B cell (primary cell): ENCODE data around the gene FRMPD4. TPM values are rescaled to one million over a fixed set of nuclear protein-coding genes. Genes with fewer than 3 reads are reported as not detected.

Experiments used
- ATAC-seq: fragments of 200-7000 bp; cut with Tn5 transposase; one replicate; pipeline ENCODE4 v1.10.0; 2021; ENCODE audit warnings: low read depth, mild to moderate bottlenecking, moderate number of reproducible peaks, moderate library complexity
- CTCF ChIA-PET: fragments of 350-600 bp; sonication (Branson Sonifier 250); formaldehyde crosslinking; loops from one replicate; lab custom pipeline; 2021; ENCODE audit warnings: antibody characterized with exemption, inconsistent platforms; lab: Charles Lee
- POLR2A ChIA-PET: fragments of 350-600 bp; sonication (Branson Sonifier 250); formaldehyde crosslinking; loops from one replicate; lab custom pipeline; 2021; ENCODE audit warnings: antibody characterized with exemption; lab: Charles Lee
- DNase-seq: peaks from one replicate; pipeline ENCODE4 v3.0.0; 2013
- H2AFZ ChIP-seq: 2 replicates; pipeline ENCODE4 v1.6.1; 2012; ENCODE audit warnings: mild to moderate bottlenecking, low read depth, low read length; ENCODE audit not compliant: insufficient read depth, poor library complexity, severe bottlenecking
- H3K27ac ChIP-seq, 2 donors: 1 replicate in 1 of 2; 2 replicates in 1 of 2; pipeline ENCODE4 v1.5.1; 2012 to 2013; ENCODE audit warnings: low read length in 2 of 2, mild to moderate bottlenecking in 2 of 2, moderate library complexity in 1 of 2
- H3K27me3 ChIP-seq, 4 experiments: fragments of 200-600 bp in 1 of 4; sonication (generic) in 1 of 4; replicated peaks in 1 of 4; 1 replicate in 2 of 4; 2 replicates in 2 of 4; pipeline versions ENCODE4 v1.6.1 to v1.7.0; 2013 to 2016; ENCODE audit warnings: low read length in 3 of 4, mild to moderate bottlenecking in 2 of 4, mixed read lengths in 1 of 4, moderate library complexity in 1 of 4; ENCODE audit not compliant: insufficient read depth in 4 of 4, control insufficient read depth in 3 of 4; ENCODE audit errors: control extremely low read depth in 1 of 4
- H3K36me3 ChIP-seq, 2 experiments: replicated peaks in 1 of 2; 1 replicate in 1 of 2; 2 replicates in 1 of 2; pipeline versions ENCODE4 v1.6.1 to v1.7.1; 2013; ENCODE audit warnings: low read length in 1 of 2; ENCODE audit not compliant: insufficient read depth in 2 of 2, control insufficient read depth in 1 of 2; ENCODE audit errors: control extremely low read depth in 1 of 2, extremely low read depth in 1 of 2
- H3K4me1 ChIP-seq, 2 donors: fragments of 200-600 bp in 1 of 2; sonication (generic) in 1 of 2; 1 replicate in 1 of 2; 2 replicates in 1 of 2; pipeline versions ENCODE4 v1.5.1 to v1.6.1; 2013 to 2017; ENCODE audit warnings: low read length in 2 of 2; ENCODE audit not compliant: control insufficient read depth in 2 of 2, insufficient read depth in 2 of 2
- H3K4me2 ChIP-seq: replicated peaks from 2 replicates; pipeline ENCODE3; 2012; ENCODE audit warnings: mild to moderate bottlenecking, low read depth, low read length; ENCODE audit not compliant: poor library complexity, severe bottlenecking
- H3K4me3 ChIP-seq, 5 experiments: fragments of 200-600 bp in 1 of 5; sonication (generic) in 1 of 5; 1 replicate in 3 of 5; 2 replicates in 2 of 5; pipeline versions ENCODE4 v1.5.1 to v1.7.0; 2011 to 2016; ENCODE audit warnings: low read length in 4 of 5, mild to moderate bottlenecking in 4 of 5, low read depth in 2 of 5, control low read depth in 1 of 5, moderate library complexity in 1 of 5; ENCODE audit not compliant: insufficient read depth in 1 of 5; ENCODE audit errors: control extremely low read depth in 1 of 5, extremely low read depth in 1 of 5
- H3K79me2 ChIP-seq: fragments of 200-600 bp; sonication (generic); one replicate; pipeline ENCODE4 v1.6.0; 2016; ENCODE audit warnings: low read length; ENCODE audit not compliant: control insufficient read depth, insufficient read depth
- H3K9ac ChIP-seq: fragments of 200-600 bp; sonication (generic); 2 replicates; pipeline ENCODE4 v1.6.1; 2017; ENCODE audit warnings: mild to moderate bottlenecking, low read length, moderate library complexity
- H3K9me3 ChIP-seq, 3 donors: one replicate each; pipeline versions ENCODE4 v1.6.1 to v1.7.1; 2013; ENCODE audit warnings: low read length in 2 of 3; ENCODE audit not compliant: control insufficient read depth in 2 of 3, insufficient read depth in 1 of 3; ENCODE audit errors: control extremely low read depth in 1 of 3
- H4K20me1 ChIP-seq: 2 replicates; pipeline ENCODE4 v1.6.0; 2012; ENCODE audit warnings: mild to moderate bottlenecking, low read length; ENCODE audit not compliant: insufficient read depth, control insufficient read depth, poor library complexity, severe bottlenecking
- H3K27ac Mint-ChIP-seq: one replicate; pipeline ENCODE4 v1.8.0; 2021; ENCODE audit warnings: mixed read lengths
- H3K27me3 Mint-ChIP-seq: one replicate; pipeline ENCODE4 v1.8.0; 2021; ENCODE audit warnings: mixed read lengths
- H3K4me1 Mint-ChIP-seq: one replicate; pipeline ENCODE4 v1.8.0; 2021; ENCODE audit warnings: mixed read lengths
- H3K4me3 Mint-ChIP-seq: one replicate; pipeline ENCODE4 v1.8.0; 2021; ENCODE audit warnings: mixed read lengths
- H3K9me3 Mint-ChIP-seq: one replicate; pipeline ENCODE4 v1.8.0; 2022; ENCODE audit warnings: mixed read lengths; ENCODE audit not compliant: insufficient read depth
- CTCF ChIP-seq: fragments of 200-600 bp; IDR thresholded peaks from one replicate; pipeline ENCODE4 v1.8.0; 2022; ENCODE audit warnings: antibody characterized with exemption, mild to moderate bottlenecking
- EZH2 ChIP-seq: IDR thresholded peaks from 2 replicates; pipeline ENCODE4 v1.6.1; 2012; ENCODE audit warnings: borderline replicate concordance, low read depth, mild to moderate bottlenecking, moderate library complexity, low read length; ENCODE audit not compliant: insufficient read depth, poor library complexity, severe bottlenecking
- WGBS: methylation state at CpG from one replicate; pipeline ENCODE4 v1.1.5; 2013; ENCODE audit warnings: missing lambda C conversion rate; ENCODE audit not compliant: insufficient coverage; 5-methylcytosine and 5-hydroxymethylcytosine counted together
- intact Hi-C: fragments of 100-400 bp; cut with micrococcal nuclease; formaldehyde crosslinking; loops from one replicate; pipeline ENCODE4 v1.10.0; 2022
- polyA minus RNA-seq: library from RNA; depleted of rRNA, polyadenylated mRNA; stranded (reverse); fragments of >200 nt; gene quantifications from 2 replicates; pipeline ENCODE4 v1.2.3, GENCODE V29; 2012
- polyA plus RNA-seq: library from polyadenylated mRNA; depleted of rRNA; stranded (reverse); fragments of >200 nt; gene quantifications from 2 replicates; pipeline ENCODE4 v1.2.3, GENCODE V29; 2012
- total RNA-seq, 2 donors: library from RNA; stranded (reverse); fragments of 120-200 nt in 1 of 2; gene quantifications; 1 replicate in 1 of 2; 2 replicates in 1 of 2; pipeline versions ENCODE4 v1.2.3 to v1.2.4, GENCODE V29; 2013 to 2022

Gene FRMPD4
- total RNA-seq (not detected in 2 replicates), polyA plus RNA-seq (not detected in 2 replicates), polyA minus RNA-seq (not detected in 2 replicates)
- 0.02 TPM for total RNA-seq (2013)

- Histone ChIP-seq H3K4me1 (no peaks in the 10 kb centered on the region), H3K9ac (no peak within 1 kb of the TSS), H3K27me3 (no peaks in the 10 kb centered on the region), H2AFZ (no peak within 1 kb of the TSS), H4K20me1 (no peaks in the 10 kb centered on the region), H3K79me2 (no peaks in the 10 kb centered on the region), H3K4me3 (no peak within 1 kb of the TSS), H3K27ac (no peak within 1 kb of the TSS), H3K9me3 (no peaks in the 10 kb centered on the region), H3K4me2 (no peak within 1 kb of the TSS), H3K36me3 (no peaks in the 10 kb centered on the region)
- DNase-seq: no peak
- no peak for TF ChIP-seq EZH2
- TF ChIP-seq CTCF: no peak
- intact Hi-C loops: no loop called here
- ATAC-seq: no peak
- ChIA-PET POLR2A (no interaction called here), CTCF (no interaction called here)
- H3K4me3 Mint-ChIP-seq: no peak within 1 kb of the TSS
- no peak within 1 kb of the TSS for H3K27ac Mint-ChIP-seq
- WGBS: 5% methylated on average over 51 of the region's 80 CpGs
- peaks cover 3% of the 10 kb centered on the region for H3K4me1 Mint-ChIP-seq
- no peaks in the 10 kb centered on the region for H3K9me3 Mint-ChIP-seq
- H3K27me3 Mint-ChIP-seq: peaks cover 16% of the 10 kb centered on the region
These were observed at the start of gene FRMPD4 for GRCh38 chrX:12138361-12139313. TSS of gene FRMPD4 (plus strand) at chrX:12138473. CDS start at chrX:12138972, 499 bp downstream.

GRCh38 chrX:12089740-12090139 lies 48.5 kb upstream of the FRMPD4 start:
- no CpG with 5 or more reads among the region's 1 CpG for WGBS
- Histone ChIP-seq H2AFZ (no peak overlapping the region), H3K4me2 (no peak overlapping the region), H3K4me3 (no peak overlapping the region), H3K9me3 (no peaks in the 10 kb centered on the region), H3K79me2 (no peaks in the 10 kb centered on the region), H3K36me3 (no peaks in the 10 kb centered on the region), H4K20me1 (no peaks in the 10 kb centered on the region), H3K27ac (no peak overlapping the region), H3K4me1 (no peaks in the 10 kb centered on the region), H3K27me3 (no peaks in the 10 kb centered on the region), H3K9ac (no peak overlapping the region)
- ChIA-PET CTCF (no interaction called here), POLR2A (no interaction called here)
- Mint-ChIP-seq H3K4me3 (no peak overlapping the region), H3K4me1 (no peaks in the 10 kb centered on the region), H3K27ac (no peak overlapping the region), H3K27me3 (peaks cover 5% of the 10 kb centered on the region), H3K9me3 (no peaks in the 10 kb centered on the region)
- no peak for DNase-seq
- no peak for TF ChIP-seq EZH2
- no peak for TF ChIP-seq CTCF
- intact Hi-C loops: no loop called here
- ATAC-seq: no peak
